ENCODE data around the gene TREX2.

The TREX2 gene

DNA sequence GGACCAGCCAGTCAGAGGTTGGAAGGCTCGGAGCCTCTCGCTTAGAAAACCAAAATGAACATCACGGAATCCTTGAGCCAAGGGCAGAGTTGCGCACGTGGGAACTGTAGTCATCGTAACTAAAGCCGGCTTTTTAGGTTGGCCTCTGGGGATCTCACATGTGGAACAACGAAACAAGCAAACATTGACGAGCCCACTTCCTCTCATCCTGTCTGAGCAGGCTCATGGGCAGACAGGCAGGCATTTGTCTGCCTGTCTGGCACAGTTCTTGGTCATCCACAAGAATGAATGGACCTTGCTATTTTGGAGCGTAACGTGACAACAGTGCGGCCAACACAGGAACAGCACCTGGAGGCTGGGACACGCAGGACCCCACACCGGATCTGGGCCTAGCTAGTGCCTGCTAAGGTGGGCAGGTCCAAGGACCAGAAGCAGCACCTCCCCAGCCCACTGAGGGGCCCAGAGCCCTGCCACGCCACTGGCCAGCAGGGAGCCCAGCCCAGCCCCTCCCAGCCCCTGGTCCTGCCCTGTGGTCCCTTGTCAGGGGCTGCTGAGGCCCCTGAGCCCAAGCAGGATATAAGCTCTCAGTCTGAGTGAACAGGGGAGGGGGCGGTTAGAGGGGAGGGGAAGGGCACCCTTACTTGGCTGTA is 9.2 kb upstream of the TREX2 start:
- DNase-seq: no peak

GRCh38 chrX:153450949-153451277 is 5.1 kb upstream of the TREX2 start:
- no peak for DNase-seq

- DNase-seq: no peak
These were observed 4.5 kb upstream of the TREX2 start for GRCh38 chrX:153450114-153450948.

DNA sequence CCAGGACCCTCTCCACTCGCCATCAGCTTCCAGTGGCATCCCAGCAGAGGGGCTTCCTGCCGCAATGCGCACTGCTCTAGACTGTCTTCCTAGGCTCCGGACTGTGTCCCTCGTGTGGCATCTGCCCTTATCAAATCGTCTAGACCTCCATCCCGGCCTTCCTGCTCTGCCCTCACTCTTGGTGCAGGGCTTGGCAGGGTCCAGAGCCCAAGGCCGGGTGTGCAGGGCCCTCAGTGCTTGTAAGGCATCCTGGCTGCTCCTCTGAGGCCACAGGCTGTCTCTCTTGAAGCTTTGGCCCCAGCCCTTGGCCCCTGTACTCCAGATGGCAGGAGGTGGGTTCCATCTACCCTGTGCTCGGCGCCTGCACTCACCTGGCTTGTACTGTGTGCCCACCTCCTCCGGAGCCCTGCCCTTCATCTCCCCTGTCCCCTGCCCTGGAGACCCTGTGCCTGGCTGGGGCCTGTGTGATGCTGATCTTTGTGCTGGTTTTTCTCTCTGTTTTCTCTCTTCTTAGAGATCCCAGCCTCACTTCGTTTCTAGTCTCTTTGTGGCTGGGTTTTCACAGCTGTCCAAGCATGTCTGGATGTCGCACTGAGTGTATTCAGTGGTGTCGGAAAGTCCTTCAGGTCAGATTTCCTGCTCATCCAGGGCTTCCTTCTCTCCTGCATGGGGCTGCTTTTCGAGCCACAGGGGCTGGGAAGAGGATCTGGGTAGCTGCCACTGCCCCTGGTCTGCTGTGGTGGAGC is 3.7 kb upstream of the TREX2 start:
- no peak for DNase-seq

GRCh38 chrX:153448556-153449367 is 2.9 kb upstream of the TREX2 start:
- DNase-seq: no peak

DNA sequence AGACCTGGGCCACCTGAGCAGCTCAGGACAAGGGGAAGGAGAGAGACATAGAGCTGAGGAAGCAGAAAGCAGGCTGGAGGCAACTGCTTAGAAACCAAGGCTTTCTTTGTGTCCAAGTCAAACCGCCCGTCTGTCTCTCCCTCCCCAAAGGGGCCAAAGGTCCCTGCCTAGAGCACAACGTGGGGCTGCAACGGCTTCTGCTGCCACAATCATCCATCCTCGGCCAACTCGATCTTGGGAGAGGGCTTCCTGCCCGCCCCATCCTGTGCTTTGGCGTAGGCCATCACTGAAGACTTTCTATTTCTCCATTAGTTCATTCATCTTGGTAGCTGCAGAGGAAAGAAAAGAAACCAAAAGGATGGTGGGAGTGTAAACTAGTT is 1.7 kb upstream of the TREX2 start:
- no peak for DNase-seq

DNA sequence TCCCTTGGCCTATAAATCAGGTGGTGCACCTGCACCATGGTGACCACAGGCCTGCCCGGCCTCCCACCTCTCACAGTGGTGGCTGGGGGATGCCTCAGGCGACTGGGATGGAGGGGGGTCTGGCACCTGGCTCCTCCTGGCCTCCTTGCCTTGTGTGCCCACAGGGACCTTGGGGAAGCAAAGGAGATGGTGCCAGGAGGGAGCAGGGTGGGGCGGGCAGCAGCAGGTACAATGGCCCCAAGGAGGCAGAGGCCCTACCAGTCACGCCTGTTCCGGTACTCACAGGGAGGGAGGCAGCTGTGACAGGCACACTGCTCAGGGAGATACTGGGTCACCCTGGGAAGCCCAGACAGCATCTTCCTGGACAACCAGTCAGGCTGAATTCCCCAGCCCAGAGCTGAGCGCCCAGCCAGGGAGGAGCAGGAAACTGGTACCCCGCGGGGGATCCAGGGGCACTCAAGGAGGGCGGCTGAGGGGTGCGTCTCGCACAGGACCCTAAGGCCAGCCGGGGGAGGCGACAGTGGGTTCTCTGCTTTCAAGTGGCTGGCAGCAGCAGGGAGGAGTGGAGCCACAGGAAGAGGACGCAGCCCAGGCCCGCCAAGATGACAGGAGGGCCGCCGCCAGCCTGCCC is 1.2 kb upstream of the TREX2 start:
- no peak for DNase-seq

DNA sequence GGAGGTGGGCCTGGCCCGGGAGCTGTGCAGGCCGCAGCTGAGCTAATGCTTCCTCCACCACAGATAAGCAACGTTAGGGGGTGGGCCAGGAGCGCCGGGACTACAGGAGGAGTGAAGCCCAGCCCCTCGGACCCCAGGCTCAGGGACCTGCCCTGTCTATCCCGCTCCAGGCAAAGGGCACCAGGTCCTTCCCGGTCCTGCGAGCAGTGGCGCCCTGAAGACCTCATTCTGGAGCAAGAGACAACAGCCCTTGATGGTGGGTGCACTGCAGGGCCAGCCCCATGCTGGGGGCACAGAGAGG is 730 bp upstream of the TREX2 start:
- no peak for DNase-seq

DNA sequence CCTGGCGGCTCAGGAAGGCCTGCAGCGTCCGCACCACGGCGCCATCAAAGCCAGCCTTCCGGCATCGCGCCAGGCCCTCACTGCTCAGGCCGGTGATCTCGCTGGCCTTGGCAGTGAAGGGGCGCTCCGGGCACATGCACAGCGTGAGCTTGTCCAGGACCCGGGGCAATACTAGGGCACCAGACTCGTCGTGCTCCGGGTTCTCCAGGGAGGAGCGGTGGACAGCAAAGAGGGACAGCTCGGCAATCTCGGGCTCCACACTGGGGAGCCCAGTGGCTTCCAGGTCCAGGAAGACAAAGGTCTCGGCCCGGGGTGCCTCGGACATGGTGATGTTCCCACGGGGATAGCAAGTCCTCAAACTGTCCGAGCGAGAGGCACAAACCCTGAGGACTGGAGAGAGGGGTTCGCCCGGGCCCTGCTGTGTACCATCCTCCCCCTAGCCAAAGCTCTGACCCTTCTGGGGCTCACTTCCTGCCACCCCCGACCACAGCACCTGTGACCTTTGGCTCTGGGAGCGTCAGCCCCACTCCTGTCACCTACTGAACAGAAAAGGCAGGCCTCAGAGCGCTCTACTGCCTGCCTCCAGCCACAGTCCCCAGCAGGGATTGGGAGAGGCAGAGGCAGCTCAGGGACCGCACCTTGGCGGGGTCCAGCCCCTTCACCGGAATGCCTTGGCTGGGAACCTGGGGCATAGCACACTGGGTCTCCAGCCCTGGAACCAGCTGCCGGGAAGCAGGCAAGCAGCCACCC is 575 bp downstream of the TREX2 start:
- no peak for DNase-seq

DNA sequence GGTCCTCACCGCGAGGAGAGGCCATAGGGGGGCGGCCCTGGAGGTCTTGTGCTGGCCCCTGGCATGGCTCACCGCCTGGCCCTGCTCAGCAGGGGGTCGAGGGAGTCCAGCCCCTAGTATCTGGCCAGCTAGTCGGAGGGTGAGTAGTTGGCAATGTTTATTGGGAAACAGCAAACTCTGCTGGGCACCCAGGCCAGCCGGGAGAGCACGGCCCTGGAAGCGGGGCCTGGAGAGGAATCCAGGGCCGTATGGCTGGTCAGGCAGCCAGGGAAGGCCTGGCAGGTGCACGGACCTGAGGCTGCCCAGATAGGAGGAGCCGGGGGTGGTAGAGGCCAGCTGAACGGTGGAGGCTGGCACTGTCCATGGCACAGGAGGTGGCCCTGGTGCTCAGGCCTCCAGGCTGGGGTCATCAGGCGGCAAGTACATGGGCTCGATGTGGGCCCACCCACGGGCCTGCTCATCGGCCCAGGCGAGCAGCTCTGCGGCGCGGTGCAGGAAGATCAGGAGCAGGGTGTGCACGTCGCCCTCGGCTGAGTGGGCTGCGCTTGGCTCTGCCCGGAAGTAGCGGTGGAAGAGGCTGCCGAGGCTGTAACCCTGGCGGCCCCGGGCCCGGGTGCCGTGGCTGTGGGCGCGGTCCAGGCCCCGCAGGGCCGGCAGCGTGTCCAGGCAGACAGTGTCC is 1.4 kb downstream of the TREX2 start:
- DNase-seq: no peak

DNA sequence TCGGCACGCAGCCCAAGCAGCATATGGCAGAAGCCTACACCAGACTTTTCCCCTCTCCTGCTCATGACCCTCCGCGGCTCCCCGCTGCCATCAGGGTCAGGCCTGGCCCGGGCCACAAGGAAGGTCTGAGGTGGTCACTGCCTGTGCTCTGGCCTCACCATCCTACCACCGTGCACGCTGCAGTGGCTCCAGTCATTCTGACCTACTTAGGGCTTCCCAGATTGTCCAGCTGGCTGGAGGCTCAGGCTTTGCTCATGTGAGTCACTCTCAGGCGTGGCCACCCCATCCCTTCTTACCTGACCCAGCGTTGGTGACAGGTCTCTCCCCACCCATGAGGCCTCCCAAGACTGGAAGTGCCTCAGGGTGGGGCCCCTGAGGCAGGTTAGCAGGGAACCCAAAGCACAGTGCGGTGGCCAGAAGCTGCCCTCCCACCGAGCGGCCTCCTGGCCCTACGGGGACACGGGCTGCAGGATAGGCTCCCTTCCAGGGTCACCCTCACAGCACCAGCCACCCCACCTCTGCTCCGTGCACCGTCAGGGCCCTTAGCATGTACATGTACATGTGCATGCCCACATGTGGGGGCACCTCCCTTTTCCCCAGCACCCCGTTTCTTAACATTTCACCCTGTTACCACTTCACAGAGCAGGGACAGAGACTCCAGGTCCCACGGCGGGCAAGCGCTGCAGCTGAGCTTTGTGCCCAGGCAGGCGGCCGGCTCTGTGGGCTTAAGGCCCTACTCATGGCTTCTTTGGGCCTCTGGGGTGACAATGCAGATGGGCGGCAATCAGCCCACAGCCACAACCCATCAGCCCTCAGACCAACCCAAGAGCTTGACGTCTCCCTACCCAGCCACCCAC is 2.2 kb downstream of the TREX2 start:
- no peak for DNase-seq

DNA sequence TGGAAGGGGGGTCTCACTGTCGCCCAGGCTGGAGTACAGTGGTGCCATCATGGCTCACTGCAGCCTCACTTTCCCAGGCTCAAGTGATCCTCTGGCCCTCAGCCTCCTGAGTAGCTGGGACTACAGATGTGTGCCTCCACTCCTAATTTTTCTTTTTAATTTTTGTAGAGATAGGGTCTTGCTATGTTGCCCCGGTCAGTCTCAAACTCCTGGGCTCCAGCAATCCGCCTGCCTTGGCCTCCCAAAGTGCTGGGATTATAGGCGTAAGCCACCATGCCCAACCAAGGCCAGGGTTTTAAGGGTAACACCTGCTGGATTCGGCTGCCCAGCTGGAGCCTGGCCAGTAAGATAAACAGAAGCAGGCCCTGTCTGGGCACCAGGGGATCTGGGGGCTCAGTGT is 3.4 kb downstream of the TREX2 start:
- DNase-seq: no peak

DNA sequence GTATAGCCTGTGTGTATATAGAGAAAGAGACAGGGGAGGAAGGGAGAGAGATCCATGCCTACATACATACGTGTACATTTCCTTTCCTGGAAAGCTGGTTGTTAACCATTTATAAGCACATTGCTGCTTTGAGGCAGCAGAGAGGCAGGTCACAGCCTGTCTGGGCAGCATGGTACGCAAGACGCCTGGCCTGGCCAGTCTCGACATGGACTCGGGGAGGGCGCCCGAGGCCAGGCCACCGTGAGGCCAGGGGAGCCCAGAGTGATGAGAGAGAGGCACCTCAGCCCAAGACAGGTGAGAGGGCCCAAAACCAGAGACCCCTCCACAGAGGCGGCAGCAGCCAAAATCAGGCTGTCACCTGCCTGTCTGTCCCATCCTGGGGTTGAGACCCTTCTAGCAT is 3.9 kb downstream of the TREX2 start:
- DNase-seq: no peak

- DNase-seq: peak in 1 of 3 experiments; percentile 21
These were observed 4.6 kb downstream of the TREX2 start for GRCh38 chrX:153441296-153441695.

DNA sequence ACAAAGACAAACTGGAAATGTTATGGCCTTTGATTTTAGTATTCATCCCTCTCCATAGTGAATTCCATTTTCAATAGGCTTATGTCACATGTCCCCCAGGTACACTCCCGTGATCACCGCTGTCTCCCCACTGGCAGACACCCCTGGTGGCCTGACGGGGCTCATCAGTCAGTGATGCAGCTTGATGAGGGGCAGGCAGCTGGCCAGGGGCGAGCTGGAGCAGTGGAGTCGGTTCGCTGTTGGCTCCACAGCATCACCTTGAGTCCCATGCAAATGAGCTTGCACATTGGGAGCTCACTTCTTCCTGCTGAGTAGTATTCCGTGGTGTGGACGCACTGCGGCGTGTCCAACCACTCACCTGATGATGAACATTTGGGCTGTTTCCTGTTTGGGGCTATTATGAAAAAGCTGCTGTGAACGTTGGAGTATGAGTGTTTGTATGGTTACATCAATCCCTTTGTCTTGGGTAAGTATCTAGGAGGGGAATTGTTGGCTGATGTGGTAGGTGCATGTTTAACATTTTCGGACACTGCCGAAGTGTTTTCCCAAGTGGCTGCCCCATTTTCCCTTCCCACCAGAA is 5.2 kb downstream of the TREX2 start:
- DNase-seq: peak in 1 of 3 experiments; percentile 7

DNA sequence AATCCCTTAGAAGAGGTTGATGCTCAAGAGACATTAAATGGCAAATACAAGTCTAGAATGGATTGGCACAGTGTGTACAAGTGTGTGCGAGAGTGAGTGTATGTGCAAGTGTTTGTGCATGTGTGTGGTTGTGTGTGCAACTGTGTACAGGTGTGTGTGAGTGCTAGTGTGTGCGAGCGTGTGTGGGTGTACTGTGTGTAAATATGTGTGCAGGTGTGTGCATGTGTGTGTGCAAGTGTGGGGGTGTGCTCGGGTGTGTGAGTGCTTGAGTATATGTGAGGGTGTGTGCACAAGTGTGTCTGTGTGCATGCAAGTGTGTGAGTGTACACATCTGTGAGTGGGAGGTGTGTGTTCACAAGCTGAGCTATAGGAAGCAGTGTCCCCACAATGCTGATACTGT is 5.9 kb downstream of the TREX2 start:
- no peak for DNase-seq

GRCh38 chrX:153438532-153438931 is 7.3 kb downstream of the TREX2 start:
- DNase-seq: peak in 2 of 3 experiments; percentile 15 to 35

GRCh38 chrX:153435845-153436244 is 10.0 kb downstream of the TREX2 start:
- no peak for DNase-seq

- no peak for DNase-seq
These were observed 11.1 kb downstream of the TREX2 start for GRCh38 chrX:153434801-153435200.

GRCh38 chrX:153433781-153434285 is 12.0 kb downstream of the TREX2 start:
- DNase-seq: no peak

Measured in NCI-H1417 (cell line).